ENCODE results near the gene WASHC3. TPM values are rescaled to one million over a fixed set of nuclear protein-coding genes. Genes with fewer than 3 reads are reported as not detected.

Gene WASHC3
- total RNA-seq, 1 donor from 2014 or later, result 37.1 TPM

DNA sequence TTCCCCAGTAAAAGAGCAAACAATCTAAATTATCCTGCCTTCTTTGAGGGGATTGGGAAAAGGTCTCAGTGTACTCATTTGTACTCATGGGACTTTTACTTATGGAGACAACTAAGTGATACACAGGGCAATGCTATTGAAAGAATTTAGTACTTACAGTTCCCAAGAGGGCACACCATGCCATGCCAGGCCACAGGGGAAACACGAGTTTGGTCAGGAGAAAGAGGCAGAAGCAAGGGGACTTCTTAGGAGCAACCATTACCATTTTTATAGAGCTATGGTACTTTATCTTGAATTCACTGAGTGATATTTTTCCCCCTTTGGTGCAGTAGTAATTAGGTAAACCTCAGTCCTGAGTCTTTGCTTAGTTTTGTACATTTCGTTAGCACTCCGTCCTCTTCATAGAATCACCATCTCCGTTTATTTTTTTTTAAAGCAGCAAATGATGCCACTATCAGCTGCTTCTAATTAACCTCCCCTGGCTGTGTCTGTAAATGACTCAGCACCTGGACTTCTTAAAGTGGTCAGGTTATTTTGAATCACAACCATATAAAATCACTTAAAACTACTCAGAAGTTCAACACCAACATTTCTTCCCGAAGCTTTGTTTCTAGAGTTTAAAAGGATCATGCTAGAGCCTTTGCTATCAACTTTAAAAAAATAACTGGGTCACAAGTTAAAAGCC lies 5.9 kb upstream of the WASHC3 start:
- FAIRE-seq (no peak), DNase-seq (ENCODE audit: low read depth) (peak; percentile 3)
- Histone ChIP-seq H3K27me3 (ENCODE audit: control insufficient read depth, insufficient read depth, low read length) (no peaks in the 10 kb centered on the region), H3K36me3 (ENCODE audit: control insufficient read depth, insufficient read depth, low read length) (no peaks in the 10 kb centered on the region), H3K4me3 (ENCODE audit: low read depth, low read length) (no peak overlapping the region)
- TF ChIP-seq, protein P1, sequence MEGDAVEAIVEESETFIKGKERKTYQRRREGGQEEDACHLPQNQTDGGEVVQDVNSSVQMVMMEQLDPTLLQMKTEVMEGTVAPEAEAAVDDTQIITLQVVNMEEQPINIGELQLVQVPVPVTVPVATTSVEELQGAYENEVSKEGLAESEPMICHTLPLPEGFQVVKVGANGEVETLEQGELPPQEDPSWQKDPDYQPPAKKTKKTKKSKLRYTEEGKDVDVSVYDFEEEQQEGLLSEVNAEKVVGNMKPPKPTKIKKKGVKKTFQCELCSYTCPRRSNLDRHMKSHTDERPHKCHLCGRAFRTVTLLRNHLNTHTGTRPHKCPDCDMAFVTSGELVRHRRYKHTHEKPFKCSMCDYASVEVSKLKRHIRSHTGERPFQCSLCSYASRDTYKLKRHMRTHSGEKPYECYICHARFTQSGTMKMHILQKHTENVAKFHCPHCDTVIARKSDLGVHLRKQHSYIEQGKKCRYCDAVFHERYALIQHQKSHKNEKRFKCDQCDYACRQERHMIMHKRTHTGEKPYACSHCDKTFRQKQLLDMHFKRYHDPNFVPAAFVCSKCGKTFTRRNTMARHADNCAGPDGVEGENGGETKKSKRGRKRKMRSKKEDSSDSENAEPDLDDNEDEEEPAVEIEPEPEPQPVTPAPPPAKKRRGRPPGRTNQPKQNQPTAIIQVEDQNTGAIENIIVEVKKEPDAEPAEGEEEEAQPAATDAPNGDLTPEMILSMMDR (IDR thresholded peaks at IDR 0.05; ENCODE audit: insufficient read depth, low read length, severe bottlenecking), result no peak

DNA sequence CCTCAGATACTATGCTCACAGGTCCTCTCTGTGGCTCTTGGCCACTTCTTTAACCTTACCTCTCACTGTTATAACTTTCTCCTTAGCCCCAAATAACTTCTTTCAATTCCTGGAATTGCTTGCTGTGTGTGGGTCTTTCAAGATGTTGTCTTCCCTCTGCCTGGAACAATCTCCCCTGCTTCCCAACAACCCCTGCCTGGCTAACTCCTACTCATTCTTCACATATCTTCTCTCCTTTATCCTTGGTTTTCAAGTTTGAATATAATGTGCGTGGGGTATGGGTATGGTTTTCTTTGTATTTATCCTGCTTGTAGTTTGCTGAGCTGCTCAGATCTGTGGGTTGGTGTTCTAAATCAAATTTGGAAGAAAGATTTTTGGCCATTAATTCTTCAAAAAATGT lies 2.7 kb upstream of the WASHC3 start:
- H3K36me3 ChIP-seq (ENCODE audit: control insufficient read depth, insufficient read depth, low read length), result peaks cover 1% of the 10 kb centered on the region
- no peaks in the 10 kb centered on the region for H3K27me3 ChIP-seq (ENCODE audit: control insufficient read depth, insufficient read depth, low read length)
- TF ChIP-seq, protein P1 (IDR thresholded peaks at IDR 0.05; ENCODE audit: insufficient read depth, low read length, severe bottlenecking), result no peak
- FAIRE-seq, result no peak
- no peak for DNase-seq (ENCODE audit: low read depth)
- no peak overlapping the region for H3K4me3 ChIP-seq (ENCODE audit: low read depth, low read length)

DNA sequence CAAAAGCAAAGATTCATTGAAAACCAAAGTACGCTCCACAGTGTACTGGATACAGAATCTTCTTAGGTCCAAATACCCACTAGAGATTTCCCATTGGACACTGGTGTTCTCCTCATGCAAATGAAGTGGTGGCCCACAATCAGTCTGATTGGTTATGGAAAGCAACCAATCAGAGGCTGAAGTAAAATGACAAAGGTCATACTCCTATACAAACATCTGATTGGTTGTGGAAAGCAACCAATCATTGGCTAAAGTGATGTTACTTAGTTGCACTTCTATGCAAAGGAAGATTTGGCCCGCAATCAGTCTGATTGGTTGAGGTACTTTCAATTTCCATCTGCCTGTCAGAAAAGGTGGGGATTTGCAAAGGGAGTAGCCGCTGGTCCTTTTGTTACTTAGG lies 1.3 kb upstream of the WASHC3 start:
- Histone ChIP-seq H3K27me3 (ENCODE audit: control insufficient read depth, insufficient read depth, low read length) (no peaks in the 10 kb centered on the region), H3K36me3 (ENCODE audit: control insufficient read depth, insufficient read depth, low read length) (peaks cover 1% of the 10 kb centered on the region), H3K4me3 (ENCODE audit: low read depth, low read length) (no peak overlapping the region)
- no peak for DNase-seq (ENCODE audit: low read depth)
- TF ChIP-seq, protein P1 (IDR thresholded peaks at IDR 0.05; ENCODE audit: insufficient read depth, low read length, severe bottlenecking), result no peak
- FAIRE-seq, result no peak

DNA sequence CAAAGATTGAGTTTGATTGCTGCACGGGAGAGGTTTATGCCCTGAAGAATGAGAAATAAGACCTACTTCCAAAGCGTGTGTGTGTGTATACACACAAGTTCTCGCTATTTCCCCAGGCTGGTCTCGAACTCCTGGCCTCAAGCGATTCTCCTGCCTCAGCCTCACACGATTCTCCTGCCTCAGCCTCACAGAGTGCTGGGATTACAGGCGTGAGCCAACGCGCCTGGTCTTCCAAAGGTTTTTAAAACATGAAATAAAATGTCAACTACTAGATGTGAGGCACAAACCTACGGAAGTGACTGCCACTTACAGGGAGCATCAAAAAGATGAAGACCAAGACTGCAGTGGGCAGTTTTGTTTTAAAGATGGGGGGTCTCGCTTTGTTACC lies 622 bp upstream of the WASHC3 start:
- Histone ChIP-seq H3K36me3 (ENCODE audit: control insufficient read depth, insufficient read depth, low read length) (peaks cover 1% of the 10 kb centered on the region), H3K4me3 (ENCODE audit: low read depth, low read length) (no peak overlapping the region), H3K27me3 (ENCODE audit: control insufficient read depth, insufficient read depth, low read length) (no peaks in the 10 kb centered on the region)
- no peak for DNase-seq (ENCODE audit: low read depth)
- FAIRE-seq, result no peak
- TF ChIP-seq, protein P1 (IDR thresholded peaks at IDR 0.05; ENCODE audit: insufficient read depth, low read length, severe bottlenecking), result no peak

DNA sequence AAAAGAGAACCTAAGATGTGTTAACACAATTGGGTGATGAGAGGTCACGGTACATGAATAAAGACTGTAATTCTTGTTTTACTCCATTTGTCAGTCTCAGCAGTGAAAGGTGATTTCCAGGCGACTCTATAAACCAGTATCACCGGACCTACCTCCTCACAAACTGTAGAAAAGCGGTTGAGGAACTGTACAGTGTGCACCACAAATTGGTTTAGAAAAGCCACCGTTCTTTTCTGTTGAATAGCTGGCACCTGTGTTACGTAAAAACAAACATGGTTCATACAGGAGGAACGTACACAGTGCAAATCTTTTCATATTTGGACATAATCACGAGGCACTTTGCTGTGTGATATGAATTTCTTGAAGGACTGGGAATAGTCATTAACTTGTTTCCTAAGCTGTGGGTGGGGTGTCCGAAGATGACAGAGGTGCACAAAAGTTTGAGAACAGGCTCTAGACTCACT lies 663 bp downstream of the WASHC3 start:
- TF ChIP-seq, protein P1 (IDR thresholded peaks at IDR 0.05; ENCODE audit: insufficient read depth, low read length, severe bottlenecking), result no peak
- DNase-seq (ENCODE audit: low read depth) (peak; percentile 60), FAIRE-seq (no peak)
- Histone ChIP-seq H3K36me3 (ENCODE audit: control insufficient read depth, insufficient read depth, low read length) (peaks cover 1% of the 10 kb centered on the region), H3K4me3 (ENCODE audit: low read depth, low read length) (peak overlapping the region; percentile 53), H3K27me3 (ENCODE audit: control insufficient read depth, insufficient read depth, low read length) (no peaks in the 10 kb centered on the region)

DNA sequence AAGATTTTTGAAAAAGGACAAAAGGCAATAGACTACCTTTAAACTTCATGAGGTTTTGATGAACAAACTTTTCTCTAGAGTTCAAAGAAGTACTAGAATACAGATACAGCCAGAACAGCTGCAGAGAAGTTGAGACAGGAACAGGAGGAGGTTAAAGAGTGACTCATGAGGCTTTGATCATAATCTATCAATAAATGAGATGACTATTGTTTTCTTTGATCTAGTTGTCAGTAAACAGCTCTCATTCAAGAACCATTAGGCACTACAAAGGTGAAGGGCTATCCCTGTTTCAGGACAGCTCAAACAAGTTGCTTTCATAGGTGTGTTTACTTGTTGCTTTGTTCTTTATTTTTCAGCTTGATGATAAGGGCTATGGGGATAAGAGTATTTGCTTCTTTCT lies 2.4 kb downstream of the WASHC3 start:
- H3K27me3 ChIP-seq (ENCODE audit: control insufficient read depth, insufficient read depth, low read length), result no peaks in the 10 kb centered on the region
- FAIRE-seq (no peak), DNase-seq (ENCODE audit: low read depth) (peak; percentile 4)
- TF ChIP-seq, protein P1 (IDR thresholded peaks at IDR 0.05; ENCODE audit: insufficient read depth, low read length, severe bottlenecking), result no peak
- peaks cover 1% of the 10 kb centered on the region for H3K36me3 ChIP-seq (ENCODE audit: control insufficient read depth, insufficient read depth, low read length)
- no peak overlapping the region for H3K4me3 ChIP-seq (ENCODE audit: low read depth, low read length)
